ENCODE data around the gene ANK3.

Gene ANK3

GRCh38 chr10:60148266-60148840 lies 241.3 kb downstream of the ANK3 start:
- no peak for DNase-seq (ENCODE audit: insufficient read length, low spot score)
- no peak for FAIRE-seq

GRCh38 chr10:60147576-60148265 lies 242.0 kb downstream of the ANK3 start:
- FAIRE-seq (no peak), DNase-seq (ENCODE audit: insufficient read length, low spot score) (no peak)

GRCh38 chr10:60147025-60147424 lies 242.7 kb downstream of the ANK3 start:
- DNase-seq (ENCODE audit: insufficient read length, low spot score) (no peak), FAIRE-seq (no peak)

- FAIRE-seq, result peak; percentile 68
Observed at GRCh38 chr10:60144099-60144498, 245.6 kb downstream of the ANK3 start.

GRCh38 chr10:60142736-60143135 lies 246.9 kb downstream of the ANK3 start:
- no peak for FAIRE-seq
- no peak for DNase-seq (ENCODE audit: insufficient read length, low spot score)

More at GRCh38 chr10:60144099-60144498, 245.6 kb downstream of the ANK3 start:
- DNase-seq (ENCODE audit: insufficient read length, low spot score), result no peak

GRCh38 chr10:60141896-60142559 lies 247.6 kb downstream of the ANK3 start:
- FAIRE-seq, result no peak
- DNase-seq (ENCODE audit: insufficient read length, low spot score), result no peak

- DNase-seq (ENCODE audit: insufficient read length, low spot score) (no peak), FAIRE-seq (no peak)
Observed at GRCh38 chr10:60140651-60141632, 248.7 kb downstream of the ANK3 start.

- DNase-seq (ENCODE audit: insufficient read length, low spot score) (no peak), FAIRE-seq (peak; percentile 45)
Observed at GRCh38 chr10:60139798-60140566, 249.7 kb downstream of the ANK3 start.

GRCh38 chr10:60139290-60139689 lies 250.4 kb downstream of the ANK3 start:
- FAIRE-seq (no peak), DNase-seq (ENCODE audit: insufficient read length, low spot score) (no peak)

- DNase-seq (ENCODE audit: insufficient read length, low spot score) (no peak), FAIRE-seq (no peak)
Observed at GRCh38 chr10:60138842-60139241, 250.8 kb downstream of the ANK3 start.

GRCh38 chr10:60138026-60138425 lies 251.6 kb downstream of the ANK3 start:
- DNase-seq (ENCODE audit: insufficient read length, low spot score), result no peak
- FAIRE-seq, result peak; percentile 58

- no peak for FAIRE-seq
Observed at GRCh38 chr10:60137292-60137992, 252.2 kb downstream of the ANK3 start.

GRCh38 chr10:60135020-60135419 lies 254.7 kb downstream of the ANK3 start:
- FAIRE-seq (no peak), DNase-seq (ENCODE audit: insufficient read length, low spot score) (no peak)

More at GRCh38 chr10:60137292-60137992, 252.2 kb downstream of the ANK3 start:
- no peak for DNase-seq (ENCODE audit: insufficient read length, low spot score)

- FAIRE-seq (no peak), DNase-seq (ENCODE audit: insufficient read length, low spot score) (no peak)
Observed at GRCh38 chr10:60134548-60134947, 255.1 kb downstream of the ANK3 start.

GRCh38 chr10:60130130-60130579 lies 259.5 kb downstream of the ANK3 start:
- no peak for FAIRE-seq
- no peak for DNase-seq (ENCODE audit: insufficient read length, low spot score)

GRCh38 chr10:60125895-60126294 lies 263.8 kb downstream of the ANK3 start:
- FAIRE-seq (no peak), DNase-seq (ENCODE audit: insufficient read length, low spot score) (no peak)

- FAIRE-seq, result no peak
- DNase-seq (ENCODE audit: insufficient read length, low spot score), result no peak
Observed at GRCh38 chr10:60124536-60124935, 265.1 kb downstream of the ANK3 start.

GRCh38 chr10:60123668-60124067 lies 266.0 kb downstream of the ANK3 start:
- no peak for DNase-seq (ENCODE audit: insufficient read length, low spot score)
- no peak for FAIRE-seq

GRCh38 chr10:60123172-60123571 lies 266.5 kb downstream of the ANK3 start:
- FAIRE-seq (no peak), DNase-seq (ENCODE audit: insufficient read length, low spot score) (no peak)
